Stimulated activated naive CD4-positive, alpha-beta T cell treated with Interleukin-2 at 50 U/mL for 16 hours (primary cell): ENCODE results near the gene HLA-DRB5.
"Not testable (repeated sequence)": the region's sequence is repeated elsewhere in the genome, so short reads cannot be mapped to it uniquely, and the experiment has no call there.

Experiments
- DNase-seq: peaks from one replicate; lab custom pipeline; 2025; lab: John Stamatoyannopoulos, UW

HLA-DRB5 gene

DNA sequence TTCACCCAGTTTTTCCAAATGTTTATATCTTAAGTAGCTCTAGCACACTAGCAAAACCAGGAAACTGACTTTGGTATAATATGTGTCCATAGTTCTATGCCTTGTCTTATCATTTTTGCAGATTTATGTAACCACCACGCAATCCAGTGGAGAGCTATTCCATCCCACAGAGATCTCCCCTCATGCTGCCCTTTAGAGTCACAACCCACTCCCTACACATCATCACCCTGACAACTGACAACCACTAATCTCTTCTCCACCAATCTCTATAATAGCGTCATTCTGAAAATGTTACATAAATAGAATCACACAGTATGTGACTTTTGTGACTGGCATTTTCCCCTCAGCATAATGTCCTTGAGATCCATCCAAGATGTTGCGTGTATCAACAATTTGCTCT is 29.1 kb downstream of the HLA-DRB5 start:
- DNase-seq, result no peak

DNA sequence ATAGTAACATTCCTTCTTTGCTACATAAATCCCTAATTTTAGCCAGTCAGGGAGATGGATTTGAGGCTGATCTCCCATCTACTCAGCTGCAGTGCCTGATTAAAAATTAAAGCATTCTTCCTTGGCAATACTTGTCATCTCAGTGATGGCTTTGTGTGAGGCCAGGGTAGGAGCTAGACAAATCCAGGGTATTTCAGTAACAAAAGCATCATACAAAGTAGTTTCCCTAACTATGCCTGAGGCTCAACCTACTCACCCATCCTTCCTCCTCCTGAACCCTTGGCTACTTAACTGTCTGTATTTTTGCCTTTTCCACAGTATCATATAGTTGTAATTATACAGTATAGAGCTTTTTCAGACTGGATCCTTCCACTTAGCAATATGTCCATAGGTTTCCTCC is 37.7 kb downstream of the HLA-DRB5 start:
- no peak for DNase-seq

DNA sequence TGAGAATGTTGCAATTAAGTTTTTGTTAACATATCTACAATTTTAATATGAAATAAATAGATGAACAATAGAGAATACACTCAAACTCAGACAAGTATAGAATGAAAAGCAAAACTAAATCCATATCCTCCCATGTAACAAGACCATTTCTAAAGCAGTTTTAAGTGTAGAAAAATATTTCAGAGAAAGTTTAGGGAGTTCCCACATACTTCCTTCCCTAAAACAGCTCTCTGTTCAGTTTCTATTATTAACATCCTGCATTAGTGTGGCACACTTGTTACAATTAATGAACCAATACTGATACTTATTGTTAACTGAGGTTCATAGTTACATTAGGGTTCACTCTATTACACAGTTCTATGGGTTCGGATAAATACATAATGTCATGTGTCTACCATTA is 38.4 kb downstream of the HLA-DRB5 start:
- no peak for DNase-seq

DNA sequence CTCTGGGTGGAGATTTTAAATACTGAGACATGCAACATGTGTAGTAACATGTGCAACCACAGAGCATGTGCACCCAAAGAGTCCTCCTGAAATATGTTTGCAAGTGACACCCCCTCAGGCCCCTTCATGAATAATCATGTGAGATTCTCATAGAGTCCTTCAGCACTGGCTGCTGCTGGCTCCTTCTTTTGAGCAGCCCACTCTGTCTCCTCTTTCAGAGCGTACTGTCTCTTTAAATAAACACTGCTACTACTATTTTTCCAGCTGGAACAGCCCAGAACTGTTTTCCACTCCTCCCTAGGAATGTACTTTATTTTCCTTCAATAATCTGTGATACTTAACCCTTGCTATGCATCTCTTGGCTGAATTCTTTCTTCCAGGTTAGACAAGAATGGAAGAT is 42.0 kb downstream of the HLA-DRB5 start:
- DNase-seq, result no peak

DNA sequence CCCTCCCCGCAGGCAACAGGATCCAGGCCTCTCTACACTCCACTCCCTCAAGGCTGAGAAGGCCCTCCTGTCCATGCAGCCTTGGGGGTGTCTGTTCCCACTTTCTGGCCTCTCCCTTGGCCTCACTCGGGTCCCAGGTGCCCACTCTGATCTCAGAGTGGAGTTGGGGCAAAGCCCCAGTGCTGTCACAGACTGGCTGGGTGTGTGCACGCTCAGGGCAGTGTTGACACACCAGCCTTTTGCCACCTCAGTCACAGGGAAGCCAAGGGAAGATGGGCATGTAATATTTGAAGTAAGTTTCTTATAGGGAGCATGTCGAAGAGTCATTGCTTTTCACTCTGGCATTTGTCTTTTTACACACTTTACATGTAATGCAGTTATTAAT is 45.5 kb downstream of the HLA-DRB5 start:
- no peak for DNase-seq

DNA sequence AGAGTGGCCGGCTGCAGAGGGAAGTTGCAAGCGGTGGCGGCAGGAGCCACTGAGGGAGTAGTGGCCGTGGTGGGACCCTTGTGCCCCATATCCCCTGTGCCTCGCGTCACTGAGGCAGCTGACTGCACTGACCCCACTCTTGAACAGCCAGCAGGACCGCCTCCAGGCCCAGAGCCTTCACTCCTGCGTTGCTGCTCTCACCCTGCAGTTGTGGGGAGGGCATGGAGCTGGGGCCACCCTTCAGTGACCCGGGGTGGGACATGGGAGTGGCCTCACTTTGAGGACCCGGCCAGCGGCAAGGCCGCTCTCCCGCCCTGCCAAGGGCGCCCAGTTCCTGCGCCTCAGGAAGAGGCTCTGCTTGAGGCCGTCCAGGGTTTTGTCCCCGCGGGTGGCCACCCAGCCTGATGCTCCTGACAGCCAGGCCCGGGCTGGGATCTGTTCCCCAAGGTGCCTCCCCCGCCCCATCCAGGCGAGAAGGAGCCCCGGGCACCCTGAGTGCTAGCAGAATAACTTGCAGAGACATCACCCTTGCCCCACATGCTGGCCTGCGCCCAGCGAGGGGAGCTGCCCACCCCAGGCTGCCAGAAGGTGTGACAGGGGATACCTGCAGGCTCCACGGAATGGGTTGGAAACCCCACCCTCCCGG is 46.0 kb downstream of the HLA-DRB5 start:
- no peak for DNase-seq

DNA sequence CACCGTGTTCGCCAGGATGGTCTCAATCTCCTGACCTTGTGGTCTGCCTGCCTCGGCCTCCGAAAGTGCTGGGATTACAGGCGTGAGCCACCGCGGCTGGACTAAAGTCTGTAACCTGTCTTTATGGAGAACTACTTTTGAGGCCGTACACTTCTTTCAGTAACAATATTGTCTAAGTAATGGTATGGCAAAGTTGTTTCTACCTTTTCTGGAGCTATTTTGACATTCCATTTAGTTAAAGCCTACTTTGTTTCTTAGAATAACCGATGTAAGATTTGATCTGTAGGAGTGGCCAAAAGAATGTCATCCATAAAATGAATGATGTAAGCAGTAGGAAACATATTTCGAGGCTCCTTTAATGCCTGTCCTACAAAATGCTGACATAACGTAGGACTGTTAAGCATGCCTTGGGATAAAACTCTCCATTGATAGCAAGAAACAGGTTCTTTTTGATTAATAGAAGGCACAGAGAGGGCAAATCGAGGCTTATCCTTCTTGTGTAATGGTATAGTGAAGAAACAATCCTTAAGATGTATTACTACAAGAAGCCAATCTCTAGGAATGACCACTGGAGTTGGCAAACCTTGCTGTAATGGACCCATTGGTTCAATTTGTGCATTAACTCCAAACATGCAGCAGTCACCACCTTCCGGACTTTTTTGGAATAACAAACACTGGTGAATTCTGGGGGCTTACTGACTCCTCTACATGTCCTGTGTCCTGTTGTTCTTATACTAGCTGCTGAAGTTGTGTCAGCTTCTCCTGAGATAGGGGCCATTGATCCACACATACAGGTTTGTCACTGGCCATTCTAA is 54.5 kb downstream of the HLA-DRB5 start:
- no peak for DNase-seq

DNA sequence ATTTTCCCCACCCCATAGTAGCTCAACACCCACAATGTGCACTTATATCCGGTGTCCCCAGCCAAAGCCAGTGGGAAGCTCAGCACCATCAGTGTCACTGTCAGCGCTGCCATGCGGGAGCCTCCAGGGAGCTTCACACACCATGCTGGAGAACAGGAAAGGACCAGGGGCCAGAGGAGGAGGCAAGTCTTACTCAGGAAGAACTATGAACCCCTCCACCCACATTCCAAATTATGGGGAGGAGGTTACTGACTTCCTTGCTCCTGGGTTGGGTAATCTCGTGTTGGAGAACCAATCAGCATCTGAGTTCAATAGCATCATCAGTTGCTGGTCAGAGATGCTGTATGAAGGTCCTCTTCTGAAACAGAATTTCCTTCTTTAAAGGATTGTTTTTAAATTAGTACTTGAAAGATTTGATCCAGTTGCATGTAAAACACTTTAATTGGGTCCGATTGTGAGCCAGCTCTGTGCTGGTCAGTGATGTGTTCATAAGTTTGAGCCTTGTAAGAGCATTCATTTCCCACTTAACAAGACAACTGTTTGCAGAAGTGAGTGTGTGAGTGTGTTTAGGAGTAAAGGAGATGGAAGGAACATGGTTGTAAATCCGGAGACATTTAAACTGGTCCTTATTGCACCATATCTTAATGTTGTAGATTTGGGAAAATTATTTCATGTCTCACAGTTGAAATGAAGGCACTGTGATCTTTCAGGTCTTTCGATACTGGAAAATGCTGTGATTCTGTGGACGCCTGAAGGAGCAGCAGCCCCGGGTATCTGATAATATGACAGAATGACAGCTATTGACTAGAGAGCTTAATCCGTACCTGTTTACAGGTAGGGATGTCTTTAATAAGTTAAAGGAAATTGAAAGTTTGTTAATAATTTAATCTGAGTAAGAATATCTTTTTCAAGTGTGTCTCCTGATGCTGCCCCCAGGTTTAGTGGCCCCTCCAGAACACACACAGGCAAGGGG is 56.4 kb downstream of the HLA-DRB5 start:
- DNase-seq, result not testable (repeated sequence)

DNA sequence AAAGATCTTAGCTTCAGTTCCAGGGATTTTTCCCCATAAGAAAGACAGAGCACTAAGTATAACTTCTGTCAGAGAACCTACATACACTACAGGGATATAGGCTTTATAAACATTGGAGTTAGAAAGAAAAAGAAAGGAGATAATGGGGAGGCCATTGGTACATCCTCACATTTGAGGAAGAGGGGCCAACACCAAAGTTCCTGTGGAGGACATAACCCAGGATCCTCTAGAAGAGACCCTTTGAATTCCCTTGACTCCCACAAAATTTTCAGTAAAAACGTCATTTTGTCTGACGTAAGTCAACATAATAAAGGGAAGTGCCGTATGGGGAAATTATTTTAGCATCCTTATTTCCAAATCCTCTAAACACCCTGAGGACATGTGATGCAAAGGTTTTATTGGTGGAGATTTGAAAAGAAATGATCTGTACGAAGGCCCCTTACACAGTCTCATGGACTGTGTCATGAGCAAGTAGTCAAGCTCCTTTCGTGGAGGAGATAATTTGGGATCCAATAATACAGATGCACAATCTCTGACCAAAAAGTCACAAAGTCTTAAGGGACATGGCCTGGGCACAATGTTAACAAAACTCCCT is 57.2 kb downstream of the HLA-DRB5 start:
- no peak for DNase-seq

DNA sequence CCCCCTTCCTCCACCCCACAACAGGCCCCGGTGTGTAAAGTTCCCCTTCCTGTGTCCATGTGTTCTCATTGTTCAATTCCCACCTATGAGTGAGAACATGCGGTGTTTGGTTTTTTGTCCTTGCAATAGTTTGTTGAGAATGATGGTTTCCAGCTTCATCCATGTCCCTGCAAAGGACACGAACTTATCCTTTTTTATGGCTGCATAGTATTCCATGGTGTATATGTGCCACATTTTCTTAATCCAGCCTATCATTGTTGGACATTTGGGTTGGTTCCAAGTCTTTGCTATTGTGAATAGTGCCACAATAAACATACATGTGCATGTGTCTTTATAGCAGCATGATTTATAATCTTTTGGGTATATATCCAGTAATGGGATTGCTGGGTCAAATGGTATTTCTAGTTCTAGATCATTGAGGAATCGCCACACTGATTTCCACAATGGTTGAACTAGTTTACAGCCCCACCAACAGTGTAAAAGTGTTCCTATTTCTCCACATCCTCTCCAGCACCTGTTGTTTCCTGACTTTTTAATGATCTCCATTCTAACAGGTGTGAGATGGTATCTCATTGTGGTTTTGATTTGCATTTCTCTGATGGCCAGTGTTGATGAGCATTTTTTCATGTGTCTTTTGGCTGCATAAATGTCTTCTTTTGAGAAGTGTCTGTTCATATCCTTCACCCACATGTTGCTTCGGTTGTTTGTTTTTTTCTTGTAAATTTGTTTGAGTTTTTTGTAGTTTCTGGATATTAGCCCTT is 62.2 kb downstream of the HLA-DRB5 start:
- DNase-seq, result not testable (repeated sequence)
